HepG2 (cell line): ENCODE data around the gene GSPT1. TPM values are rescaled to one million over a fixed set of nuclear protein-coding genes. Genes with fewer than 3 reads are reported as not detected.

Experiments used
- CCDC6 ChIP-seq: sonication (generic); formaldehyde crosslinking; IDR thresholded peaks from 2 replicates; pipeline ENCODE4 v1.8.1; 2022; ENCODE audit warnings: mild to moderate bottlenecking, missing genetic modification reagents, moderate library complexity
- GPN1 ChIP-seq: sonication (generic); formaldehyde crosslinking; IDR thresholded peaks from 2 replicates; pipeline ENCODE4 v1.5.1; 2020; ENCODE audit warnings: missing genetic modification reagents, borderline replicate concordance
- HMG20B ChIP-seq: conservative IDR thresholded peaks from 2 replicates; pipeline ENCODE4 v1.6.1; 2016; ENCODE audit warnings: missing genetic modification reagents, missing compliant biosample characterization
- KDM3A ChIP-seq: IDR thresholded peaks from 2 replicates; pipeline ENCODE4 v1.6.1; 2018; ENCODE audit warnings: low read depth, missing compliant biosample characterization
- MEF2D ChIP-seq: sonication (generic); formaldehyde crosslinking; IDR thresholded peaks from 2 replicates; pipeline ENCODE4 v1.5.1; 2020; ENCODE audit warnings: mild to moderate bottlenecking, missing genetic modification reagents
- MTA1 ChIP-seq: sonication (generic); formaldehyde crosslinking; IDR thresholded peaks from 2 replicates; pipeline ENCODE4 v1.4.0; 2020; ENCODE audit warnings: missing genetic modification reagents, mild to moderate bottlenecking, borderline replicate concordance
- RELA ChIP-seq: sonication (generic); formaldehyde crosslinking; IDR thresholded peaks from 2 replicates; pipeline ENCODE4 v1.4.0; 2020; ENCODE audit warnings: missing genetic modification reagents
- SNAPC2 ChIP-seq: sonication (generic); formaldehyde crosslinking; IDR thresholded peaks from 2 replicates; pipeline ENCODE4 v1.8.1; 2022; ENCODE audit warnings: mild to moderate bottlenecking, missing genetic modification reagents
- SOX13 ChIP-seq, 3 experiments: fragments of 450-650 bp in 1 of 3; sonication (generic) in 1 of 3; formaldehyde crosslinking in 1 of 3; IDR thresholded peaks in 2 of 3; conservative IDR thresholded peaks in 1 of 3; 2 replicates each; pipeline versions ENCODE4 v1.5.0 to v1.6.1; 2016 to 2020; ENCODE audit warnings: antibody characterized with exemption in 1 of 3, mild to moderate bottlenecking in 1 of 3, missing compliant biosample characterization in 1 of 3, missing genetic modification reagents in 1 of 3, moderate library complexity in 1 of 3
- TGIF2 ChIP-seq: IDR thresholded peaks from 2 replicates; pipeline ENCODE4 v1.6.1; 2016; ENCODE audit warnings: control low read depth, missing compliant biosample characterization
- TRIM24 ChIP-seq: sonication (generic); formaldehyde crosslinking; IDR thresholded peaks from 2 replicates; pipeline ENCODE4 v1.8.0; 2022; ENCODE audit warnings: mild to moderate bottlenecking, missing genetic modification reagents
- U2AF2 ChIP-seq: fragments of 200-400 bp; formaldehyde crosslinking; IDR thresholded peaks from 2 replicates; pipeline ENCODE4 v1.6.1; 2017; ENCODE audit warnings: low read depth, mild to moderate bottlenecking, low read length
- ZNF12 ChIP-seq: sonication (generic); formaldehyde crosslinking; IDR thresholded peaks from 2 replicates; pipeline ENCODE4 v1.5.0; 2020; ENCODE audit warnings: missing genetic modification reagents
- ZNF121 ChIP-seq: sonication (generic); formaldehyde crosslinking; IDR thresholded peaks from 2 replicates; pipeline ENCODE4 v1.5.0; 2020; ENCODE audit warnings: mild to moderate bottlenecking, missing genetic modification reagents
- ZNF17 ChIP-seq: sonication (generic); formaldehyde crosslinking; IDR thresholded peaks from 2 replicates; pipeline ENCODE4 v1.5.0; 2020; ENCODE audit warnings: mild to moderate bottlenecking, missing genetic modification reagents
- ZNF343 ChIP-seq: sonication (generic); formaldehyde crosslinking; IDR thresholded peaks from 2 replicates; pipeline ENCODE4 v1.4.0; 2020; ENCODE audit warnings: mild to moderate bottlenecking, missing genetic modification reagents
- ZNF431 ChIP-seq: sonication (generic); formaldehyde crosslinking; IDR thresholded peaks from 2 replicates; pipeline ENCODE4 v1.9.0; 2022; ENCODE audit warnings: missing genetic modification reagents, low read depth, mild to moderate bottlenecking, borderline replicate concordance
- ZNF44 ChIP-seq: sonication (generic); formaldehyde crosslinking; IDR thresholded peaks from 2 replicates; pipeline ENCODE4 v1.5.1; 2020; ENCODE audit warnings: mild to moderate bottlenecking, missing genetic modification reagents
- ZNF446 ChIP-seq: sonication (generic); formaldehyde crosslinking; IDR thresholded peaks from 2 replicates; pipeline ENCODE4 v1.5.0; 2020; ENCODE audit warnings: mild to moderate bottlenecking, missing genetic modification reagents
- ZNF549 ChIP-seq: sonication (generic); formaldehyde crosslinking; IDR thresholded peaks from 2 replicates; pipeline ENCODE4 v1.5.0; 2020; ENCODE audit warnings: missing genetic modification reagents
- ZNF572 ChIP-seq: sonication (generic); formaldehyde crosslinking; IDR thresholded peaks from 2 replicates; pipeline ENCODE4 v1.5.1; 2020; ENCODE audit warnings: mild to moderate bottlenecking, missing genetic modification reagents
- polyA plus RNA-seq, 8 experiments: library from polyadenylated mRNA; depleted of rRNA in 3 of 8; stranded (reverse) in 7 of 8; unstranded in 1 of 8; fragments of >200 nt; fragmentation: Illumina TruSeq in 4 of 8; extraction: Trizol in 4 of 8; gene quantifications; 2 replicates each; pipeline versions ENCODE4 v1.2.1 to v1.2.3, GENCODE V29; 2011 to 2016; ENCODE audit warnings: low read depth in 4 of 8, missing spikeins in 1 of 8, mixed read lengths in 1 of 8; ENCODE audit not compliant: insufficient read depth in 1 of 8
- total RNA-seq, 5 experiments: library from RNA; depleted of rRNA; stranded (reverse); fragments of >200 nt; fragmentation: Illumina TruSeq; extraction: Trizol; gene quantifications; 2 replicates each; pipeline ENCODE4 v1.2.3, GENCODE V29; 2016; ENCODE audit warnings: low read depth in 1 of 5
- TF ChIP-seq, protein P1 (sequence below): conservative IDR thresholded peaks from 2 replicates; pipeline ENCODE4 v1.6.1; 2018; ENCODE audit warnings: missing genetic modification reagents
- TF ChIP-seq, protein P2 (sequence below): sonication (generic); formaldehyde crosslinking; IDR thresholded peaks from 2 replicates; pipeline ENCODE4 v1.4.0; 2020; ENCODE audit warnings: missing genetic modification reagents
- TF ChIP-seq, protein P3 (sequence below): IDR thresholded peaks from 2 replicates; pipeline ENCODE4 v1.6.1; 2016

The GSPT1 gene
- total and polyA plus RNA-seq, 2 of the 13 experiments (the other 11 are each of a cell fraction or from before 2014, with no cell fraction given), result 120 to 316 TPM

DNA sequence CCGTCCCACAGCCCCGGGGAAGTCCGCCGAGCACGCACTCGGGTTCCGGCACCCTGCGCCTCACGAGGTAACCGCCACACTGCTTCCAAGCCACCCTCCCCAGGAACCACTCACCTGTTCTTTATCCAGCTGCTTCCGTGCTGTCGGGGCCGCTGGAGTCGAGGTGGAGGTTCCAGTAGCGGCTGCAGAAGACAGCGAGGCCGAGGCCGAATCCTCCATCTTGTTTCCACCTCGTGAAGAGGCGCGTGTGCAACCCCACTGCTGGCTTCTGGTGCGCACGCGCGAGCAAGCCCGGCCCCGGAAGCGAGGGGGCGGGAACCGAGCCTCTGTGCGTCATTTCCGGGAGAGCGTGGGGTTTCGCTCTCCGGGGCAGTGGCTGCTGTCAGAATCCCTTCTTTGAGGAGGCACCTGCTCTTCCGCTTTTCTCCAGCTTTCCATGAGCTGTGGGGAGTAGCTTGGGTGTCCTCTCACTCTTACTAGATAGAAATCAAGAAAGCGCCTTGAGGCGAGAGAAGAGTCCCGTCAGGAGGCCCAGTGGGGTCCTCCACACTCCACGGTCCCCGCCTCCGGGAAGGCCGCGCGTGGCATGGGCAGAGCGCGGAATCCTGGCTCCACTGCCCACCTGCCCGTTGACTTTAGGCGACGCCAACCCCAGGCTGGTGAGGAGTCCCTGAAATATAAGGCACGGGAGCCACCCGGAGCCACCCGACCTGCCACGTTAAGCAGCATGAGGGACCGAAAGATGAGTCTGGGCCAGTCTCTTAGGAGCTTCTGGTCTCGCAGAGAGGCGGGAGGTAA, 64.3 kb downstream of the GSPT1 start, which contains the start of gene RSL1D1 (continued):
- no peak; the same call in 1 of the 2 replicates for TF ChIP-seq MEF2D (CRISPR knock-in tag)
- peak; percentile 69; the same call in 1 of the 2 replicates for TF ChIP-seq KDM3A (CRISPR knock-in tag)
- peak; percentile 98; the same call in 1 of the 2 replicates for TF ChIP-seq ZNF446 (CRISPR knock-in tag)
- peak; percentile 82; the same call in 1 of the 2 replicates for TF ChIP-seq MTA1 (CRISPR knock-in tag)
- peak; percentile 96 for TF ChIP-seq ZNF343 (CRISPR knock-in tag)
- TF ChIP-seq ZNF12 (CRISPR knock-in tag), result peak; percentile 77
- TF ChIP-seq ZNF431 (CRISPR knock-in tag), result peak; percentile 83; the same call in 1 of the 2 replicates
- TF ChIP-seq ZNF121 (CRISPR knock-in tag), result peak; percentile 3; the same call in 1 of the 2 replicates
- TF ChIP-seq TGIF2, result peak; percentile 99
- TF ChIP-seq SNAPC2, result peak; percentile 90; the same call in 1 of the 2 replicates
- no peak for TF ChIP-seq ZNF17
- TF ChIP-seq ZNF44, result peak; percentile 97
- TF ChIP-seq, protein P1, sequence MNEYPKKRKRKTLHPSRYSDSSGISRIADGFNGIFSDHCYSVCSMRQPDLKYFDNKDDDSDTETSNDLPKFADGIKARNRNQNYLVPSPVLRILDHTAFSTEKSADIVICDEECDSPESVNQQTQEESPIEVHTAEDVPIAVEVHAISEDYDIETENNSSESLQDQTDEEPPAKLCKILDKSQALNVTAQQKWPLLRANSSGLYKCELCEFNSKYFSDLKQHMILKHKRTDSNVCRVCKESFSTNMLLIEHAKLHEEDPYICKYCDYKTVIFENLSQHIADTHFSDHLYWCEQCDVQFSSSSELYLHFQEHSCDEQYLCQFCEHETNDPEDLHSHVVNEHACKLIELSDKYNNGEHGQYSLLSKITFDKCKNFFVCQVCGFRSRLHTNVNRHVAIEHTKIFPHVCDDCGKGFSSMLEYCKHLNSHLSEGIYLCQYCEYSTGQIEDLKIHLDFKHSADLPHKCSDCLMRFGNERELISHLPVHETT (CRISPR knock-in tag), result peak; percentile 88; the same call in 1 of the 2 replicates
- TF ChIP-seq, protein P2, sequence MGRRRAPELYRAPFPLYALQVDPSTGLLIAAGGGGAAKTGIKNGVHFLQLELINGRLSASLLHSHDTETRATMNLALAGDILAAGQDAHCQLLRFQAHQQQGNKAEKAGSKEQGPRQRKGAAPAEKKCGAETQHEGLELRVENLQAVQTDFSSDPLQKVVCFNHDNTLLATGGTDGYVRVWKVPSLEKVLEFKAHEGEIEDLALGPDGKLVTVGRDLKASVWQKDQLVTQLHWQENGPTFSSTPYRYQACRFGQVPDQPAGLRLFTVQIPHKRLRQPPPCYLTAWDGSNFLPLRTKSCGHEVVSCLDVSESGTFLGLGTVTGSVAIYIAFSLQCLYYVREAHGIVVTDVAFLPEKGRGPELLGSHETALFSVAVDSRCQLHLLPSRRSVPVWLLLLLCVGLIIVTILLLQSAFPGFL (CRISPR knock-in tag), result 0 out of 2 replicates have a peak, but pooled peaks have one; percentile 12
- no peak; the same call in 1 of the 2 replicates for TF ChIP-seq HMG20B
- TF ChIP-seq ZNF572 (CRISPR knock-in tag), result peak; percentile 26; the same call in 1 of the 2 replicates
- TF ChIP-seq TRIM24 (CRISPR knock-in tag), result no peak
- TF ChIP-seq RELA (CRISPR knock-in tag), result peak; percentile 85
- TF ChIP-seq SOX13 (IDR thresholded peaks at IDR 0.05), result no peak
- peak in 1 of 2 experiments; percentile 42; a peak in 1 of 4 replicates for TF ChIP-seq SOX13 (CRISPR knock-in tag; conservative IDR thresholded peaks at IDR 0.05 in 1 of 2, IDR thresholded peaks at IDR 0.05 in 1 of 2)
- 0 out of 2 replicates have a peak, but pooled peaks have one; percentile 79 for TF ChIP-seq GPN1 (CRISPR knock-in tag)
- TF ChIP-seq, protein P3, sequence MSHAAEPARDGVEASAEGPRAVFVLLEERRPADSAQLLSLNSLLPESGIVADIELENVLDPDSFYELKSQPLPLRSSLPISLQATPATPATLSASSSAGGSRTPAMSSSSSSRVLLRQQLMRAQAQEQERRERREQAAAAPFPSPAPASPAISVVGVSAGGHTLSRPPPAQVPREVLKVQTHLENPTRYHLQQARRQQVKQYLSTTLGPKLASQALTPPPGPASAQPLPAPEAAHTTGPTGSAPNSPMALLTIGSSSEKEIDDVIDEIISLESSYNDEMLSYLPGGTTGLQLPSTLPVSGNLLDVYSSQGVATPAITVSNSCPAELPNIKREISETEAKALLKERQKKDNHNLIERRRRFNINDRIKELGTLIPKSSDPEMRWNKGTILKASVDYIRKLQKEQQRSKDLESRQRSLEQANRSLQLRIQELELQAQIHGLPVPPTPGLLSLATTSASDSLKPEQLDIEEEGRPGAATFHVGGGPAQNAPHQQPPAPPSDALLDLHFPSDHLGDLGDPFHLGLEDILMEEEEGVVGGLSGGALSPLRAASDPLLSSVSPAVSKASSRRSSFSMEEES (CRISPR knock-in tag), result peak; percentile 90
- 0 out of 2 replicates have a peak, but pooled peaks have one; percentile 58 for TF ChIP-seq U2AF2
- peak; percentile 57; the same call in 1 of the 2 replicates for TF ChIP-seq CCDC6 (CRISPR knock-in tag)
- TF ChIP-seq ZNF549 (CRISPR knock-in tag), result no peak
